PC-3 (cell line): ENCODE measurements around the gene OR5A2. TPM values are rescaled to one million over a fixed set of nuclear protein-coding genes. Genes with fewer than 3 reads are reported as not detected.

ENCODE experiments used
- ATAC-seq: fragments of 200-7000 bp; cut with Tn5 transposase; 2 replicates; pipeline ENCODE4 v1.9.1; 2020; ENCODE audit warnings: mild to moderate bottlenecking, moderate library complexity
- BruUV-seq: library from RNA; stranded (reverse); fragments of 400-500 nt; replicated peaks from 2 replicates; lab custom pipeline; 2021; lab: Mats Ljungman, UMichigan
- CTCF ChIA-PET: fragments of 300-600 bp; sonication (Branson Sonifier 250); formaldehyde crosslinking; loops from one replicate; lab custom pipeline; 2022; ENCODE audit warnings: antibody characterized with exemption; lab: Charles Lee
- POLR2A ChIA-PET: fragments of 300-600 bp; sonication (Branson Sonifier 250); formaldehyde crosslinking; loops from one replicate; lab custom pipeline; 2022; ENCODE audit warnings: antibody characterized with exemption; ENCODE audit not compliant: unreplicated experiment; lab: Charles Lee
- DNase-seq: peaks from one replicate; pipeline ENCODE4 v3.0.0-alpha.2; 2015
- H2AFZ ChIP-seq: fragments of 300-600 bp; sonication (generic); 2 replicates; pipeline ENCODE4 v1.6.0; 2016; ENCODE audit warnings: antibody characterized with exemption, low read length
- H3F3A ChIP-seq: fragments of 300-600 bp; sonication (generic); one replicate; pipeline ENCODE4 v1.6.0; 2017; ENCODE audit warnings: antibody characterized with exemption, low read length, control low read depth, mild to moderate bottlenecking; ENCODE audit not compliant: unreplicated experiment
- H3K27ac ChIP-seq: fragments of 300-600 bp; sonication (generic); 2 replicates; pipeline ENCODE4 v1.5.1; 2016; ENCODE audit warnings: mild to moderate bottlenecking, low read length
- H3K27me3 ChIP-seq: fragments of 300-600 bp; sonication (generic); 2 replicates; pipeline ENCODE4 v1.6.1; 2016; ENCODE audit warnings: low read length, mixed read lengths
- H3K36me3 ChIP-seq: fragments of 300-600 bp; sonication (generic); 2 replicates; pipeline ENCODE4 v1.6.1; 2016; ENCODE audit warnings: low read depth, mixed run types, low read length, mixed read lengths
- H3K4me1 ChIP-seq: fragments of 300-600 bp; sonication (generic); 2 replicates; pipeline ENCODE4 v1.5.1; 2016; ENCODE audit warnings: low read length; ENCODE audit not compliant: insufficient read depth
- H3K4me2 ChIP-seq: fragments of 300-600 bp; sonication (generic); 2 replicates; pipeline ENCODE4 v1.6.0; 2016; ENCODE audit warnings: low read length
- H3K4me3 ChIP-seq: fragments of 300-600 bp; sonication (generic); 2 replicates; pipeline ENCODE4 v1.5.1; 2016; ENCODE audit warnings: mild to moderate bottlenecking, low read length, mixed read lengths
- H3K79me2 ChIP-seq: fragments of 300-600 bp; sonication (generic); 2 replicates; pipeline ENCODE4 v1.6.1; 2017; ENCODE audit warnings: low read length, mixed read lengths
- H3K9ac ChIP-seq: fragments of 300-600 bp; sonication (generic); 2 replicates; pipeline ENCODE4 v1.6.0; 2016; ENCODE audit warnings: mild to moderate bottlenecking, low read length
- H3K9me2 ChIP-seq: fragments of 300-600 bp; sonication (generic); replicated peaks from 2 replicates; pipeline ENCODE4 v1.6.1; 2016; ENCODE audit warnings: mixed run types, low read length, mixed read lengths
- H3K9me3 ChIP-seq: fragments of 300-600 bp; sonication (generic); 2 replicates; pipeline ENCODE4 v1.6.1; 2016; ENCODE audit warnings: low read length, mixed read lengths
- H4K20me1 ChIP-seq: fragments of 300-600 bp; sonication (generic); 2 replicates; pipeline ENCODE4 v1.6.1; 2016; ENCODE audit warnings: low read length, mixed read lengths
- CTCF ChIP-seq: fragments of 300-600 bp; sonication (generic); conservative IDR thresholded peaks from 2 replicates; pipeline ENCODE4 v1.5.1; 2017; ENCODE audit warnings: antibody characterized with exemption, low read depth, mild to moderate bottlenecking, low read length
- EZH2 ChIP-seq: fragments of 300-600 bp; sonication (generic); IDR thresholded peaks from one replicate; pipeline ENCODE4 v1.6.1; 2017; ENCODE audit warnings: antibody characterized with exemption, mild to moderate bottlenecking, low read length; ENCODE audit not compliant: unreplicated experiment
- EZH2phosphoT487 ChIP-seq: fragments of 300-600 bp; sonication (generic); IDR thresholded peaks from 2 replicates; pipeline ENCODE4 v1.6.1; 2018; ENCODE audit warnings: mild to moderate bottlenecking, antibody characterized with exemption, low read length, borderline replicate concordance
- intact Hi-C: fragments of 100-400 bp; cut with micrococcal nuclease; formaldehyde crosslinking; loops from 2 replicates; pipeline ENCODE4 v1.9.0; 2023
- total RNA-seq: library from RNA; depleted of rRNA; stranded (reverse); fragments of >200 nt; gene quantifications from 2 replicates; pipeline ENCODE4 v1.2.3, GENCODE V29; 2014

OR5A2 gene
- total RNA-seq, 1 experiment from 2014 or later = not detected

GRCh38 chr11:59417023-59417422 lies 9.2 kb downstream of the OR5A2 start:
- no TSS peak for BruUV-seq
- Histone ChIP-seq H3K36me3 (no peaks in the 10 kb centered on the region), H3F3A (no peaks in the 10 kb centered on the region), H4K20me1 (no peaks in the 10 kb centered on the region), H3K4me1 (no peaks in the 10 kb centered on the region), H3K27ac (no peak overlapping the region), H3K4me3 (no peak overlapping the region), H3K9me3 (no peaks in the 10 kb centered on the region), H3K4me2 (no peak overlapping the region), H3K27me3 (peaks cover 60% of the 10 kb centered on the region), H3K9me2 (no peaks in the 10 kb centered on the region), H3K79me2 (no peaks in the 10 kb centered on the region), H3K9ac (no peak overlapping the region), H2AFZ (no peak overlapping the region)
- ATAC-seq = no peak
- DNase-seq = no peak
- POLR2A ChIA-PET = no interaction called here
- intact Hi-C loops = no loop called here
- TF ChIP-seq CTCF = no peak
- no peak for TF ChIP-seq EZH2
- TF ChIP-seq EZH2phosphoT487 = no peak
- CTCF ChIA-PET = no interaction called here

GRCh38 chr11:59416613-59417012 lies 9.6 kb downstream of the OR5A2 start:
- ATAC-seq = no peak
- H2AFZ ChIP-seq = no peak overlapping the region
- H3K36me3 ChIP-seq = no peaks in the 10 kb centered on the region
- TF ChIP-seq CTCF (no peak), EZH2 (no peak), EZH2phosphoT487 (no peak)
- H3K4me1 ChIP-seq = no peaks in the 10 kb centered on the region
- peaks cover 56% of the 10 kb centered on the region for H3K27me3 ChIP-seq
- intact Hi-C loops = no loop called here
- no peak for DNase-seq
- H3K4me3 ChIP-seq = no peak overlapping the region
- H3K79me2 ChIP-seq = no peaks in the 10 kb centered on the region
- H3K4me2 ChIP-seq = no peak overlapping the region
- CTCF ChIA-PET = no interaction called here
- no peak overlapping the region for H3K27ac ChIP-seq
- H3K9ac ChIP-seq = no peak overlapping the region
- no TSS peak for BruUV-seq
- H3K9me3 ChIP-seq = 0 out of 2 replicates have a peak, but pooled peaks cover under 1% of the 10 kb centered on the region
- H3F3A ChIP-seq = no peaks in the 10 kb centered on the region
- H3K9me2 ChIP-seq = no peaks in the 10 kb centered on the region
- no peaks in the 10 kb centered on the region for H4K20me1 ChIP-seq
- POLR2A ChIA-PET = no interaction called here

- no peak for DNase-seq
- intact Hi-C loops = no loop called here
- Histone ChIP-seq H2AFZ (no peak overlapping the region), H3K79me2 (no peaks in the 10 kb centered on the region), H3K9ac (no peak overlapping the region), H3K4me1 (no peaks in the 10 kb centered on the region), H3K4me2 (no peak overlapping the region), H3F3A (no peaks in the 10 kb centered on the region), H3K27ac (no peak overlapping the region), H3K9me3 (peaks cover 11% of the 10 kb centered on the region), H3K9me2 (no peaks in the 10 kb centered on the region), H4K20me1 (no peaks in the 10 kb centered on the region), H3K27me3 (peaks cover 47% of the 10 kb centered on the region), H3K4me3 (no peak overlapping the region), H3K36me3 (no peaks in the 10 kb centered on the region)
- ChIA-PET CTCF (no interaction called here), POLR2A (no interaction called here)
- TF ChIP-seq EZH2 = no peak
- no peak for TF ChIP-seq CTCF
- TF ChIP-seq EZH2phosphoT487 = no peak
- ATAC-seq = no peak
- BruUV-seq = no TSS peak
Observed at GRCh38 chr11:59415111-59415510, 11.1 kb downstream of the OR5A2 start.
